ENCODE measurements around the gene GCKR. TPM values are rescaled to one million over a fixed set of nuclear protein-coding genes. Genes with fewer than 3 reads are reported as not detected.

GCKR gene
- total RNA-seq, 1 experiment from 2014 or later: not detected

DNA sequence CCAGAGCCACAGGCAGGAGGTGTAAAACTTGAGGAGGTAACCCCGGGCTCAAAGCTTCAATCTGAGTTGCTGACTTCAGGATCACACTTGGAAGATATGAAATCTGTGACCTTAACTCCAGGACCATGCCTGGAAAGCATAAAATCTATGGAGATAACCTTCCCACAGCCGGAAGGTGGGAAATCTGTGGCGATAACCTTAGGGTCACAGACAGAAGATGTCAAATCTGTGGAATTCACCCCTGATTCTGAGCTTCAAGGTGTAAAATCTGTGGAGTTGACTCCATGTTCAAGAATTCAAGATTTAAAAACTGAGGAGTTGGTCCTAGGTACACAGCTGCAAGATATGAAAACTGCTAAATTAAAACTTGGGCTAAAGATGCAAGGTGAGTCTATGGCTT is 74.6 kb downstream of the GCKR start:
- BruUV-seq (replicated peaks): no TSS peak
- Mint-ChIP-seq H3K27me3 (ENCODE audit: insufficient read depth, unreplicated experiment) (no peaks in the 10 kb centered on the region), H3K27ac (ENCODE audit: low read depth, unreplicated experiment) (no peak overlapping the region), H3K9me3 (ENCODE audit: unreplicated experiment) (no peaks in the 10 kb centered on the region), H3K4me3 (ENCODE audit: unreplicated experiment) (no peak overlapping the region), H3K36me3 (ENCODE audit: insufficient read depth, unreplicated experiment) (no peaks in the 10 kb centered on the region), H3K4me1 (ENCODE audit: insufficient read depth, unreplicated experiment) (peaks cover 3% of the 10 kb centered on the region)
- no peak for DNase-seq (ENCODE audit: unreplicated experiment)
- POLR2A ChIA-PET: interaction anchor here (0.6 to 1.3 kb wide), 3 partner anchors 9 to 308 kb away, joined by 3 read pairs; no protein-coding TSS in a partner anchor
- TF ChIP-seq, protein P1, sequence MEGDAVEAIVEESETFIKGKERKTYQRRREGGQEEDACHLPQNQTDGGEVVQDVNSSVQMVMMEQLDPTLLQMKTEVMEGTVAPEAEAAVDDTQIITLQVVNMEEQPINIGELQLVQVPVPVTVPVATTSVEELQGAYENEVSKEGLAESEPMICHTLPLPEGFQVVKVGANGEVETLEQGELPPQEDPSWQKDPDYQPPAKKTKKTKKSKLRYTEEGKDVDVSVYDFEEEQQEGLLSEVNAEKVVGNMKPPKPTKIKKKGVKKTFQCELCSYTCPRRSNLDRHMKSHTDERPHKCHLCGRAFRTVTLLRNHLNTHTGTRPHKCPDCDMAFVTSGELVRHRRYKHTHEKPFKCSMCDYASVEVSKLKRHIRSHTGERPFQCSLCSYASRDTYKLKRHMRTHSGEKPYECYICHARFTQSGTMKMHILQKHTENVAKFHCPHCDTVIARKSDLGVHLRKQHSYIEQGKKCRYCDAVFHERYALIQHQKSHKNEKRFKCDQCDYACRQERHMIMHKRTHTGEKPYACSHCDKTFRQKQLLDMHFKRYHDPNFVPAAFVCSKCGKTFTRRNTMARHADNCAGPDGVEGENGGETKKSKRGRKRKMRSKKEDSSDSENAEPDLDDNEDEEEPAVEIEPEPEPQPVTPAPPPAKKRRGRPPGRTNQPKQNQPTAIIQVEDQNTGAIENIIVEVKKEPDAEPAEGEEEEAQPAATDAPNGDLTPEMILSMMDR (IDR thresholded peaks at IDR 0.05; ENCODE audit: unreplicated experiment): no peak
- CTCF ChIA-PET: no interaction called here
- intact Hi-C loops (cut with micrococcal nuclease): no loop called here

DNA sequence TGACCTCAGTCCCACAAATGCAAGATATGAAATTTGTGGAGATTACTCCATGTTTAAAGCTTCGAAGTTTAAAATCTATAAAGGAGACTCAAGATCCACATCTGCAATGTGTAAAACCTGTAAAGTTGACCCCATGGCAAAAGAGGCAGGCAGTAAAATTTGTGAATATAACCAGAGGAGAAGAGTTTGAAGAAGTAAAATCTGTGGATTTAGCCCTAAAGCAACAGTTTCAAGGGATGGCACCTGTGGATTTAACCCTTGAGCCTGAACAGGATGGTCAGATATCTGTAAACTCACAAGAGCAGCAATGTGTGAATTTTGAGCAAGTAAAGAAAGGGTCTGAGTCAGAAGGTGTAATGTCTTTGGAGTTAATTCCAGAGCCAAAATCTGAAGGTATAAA is 75.0 kb downstream of the GCKR start:
- CTCF ChIA-PET: no interaction called here
- no TSS peak for BruUV-seq (replicated peaks)
- H3K9me3 Mint-ChIP-seq (ENCODE audit: unreplicated experiment): no peaks in the 10 kb centered on the region
- no peak overlapping the region for H3K27ac Mint-ChIP-seq (ENCODE audit: low read depth, unreplicated experiment)
- no peaks in the 10 kb centered on the region for H3K36me3 Mint-ChIP-seq (ENCODE audit: insufficient read depth, unreplicated experiment)
- H3K4me3 Mint-ChIP-seq (ENCODE audit: unreplicated experiment): no peak overlapping the region
- no peak for DNase-seq (ENCODE audit: unreplicated experiment)
- no peaks in the 10 kb centered on the region for H3K4me1 Mint-ChIP-seq (ENCODE audit: insufficient read depth, unreplicated experiment)
- TF ChIP-seq, protein P1 (IDR thresholded peaks at IDR 0.05; ENCODE audit: unreplicated experiment): no peak
- POLR2A ChIA-PET: interaction anchor here (0.6 to 1.3 kb wide), 3 partner anchors 9 to 308 kb away, joined by 3 read pairs; no protein-coding TSS in a partner anchor
- H3K27me3 Mint-ChIP-seq (ENCODE audit: insufficient read depth, unreplicated experiment): no peaks in the 10 kb centered on the region
- intact Hi-C loops (cut with micrococcal nuclease): no loop called here

DNA sequence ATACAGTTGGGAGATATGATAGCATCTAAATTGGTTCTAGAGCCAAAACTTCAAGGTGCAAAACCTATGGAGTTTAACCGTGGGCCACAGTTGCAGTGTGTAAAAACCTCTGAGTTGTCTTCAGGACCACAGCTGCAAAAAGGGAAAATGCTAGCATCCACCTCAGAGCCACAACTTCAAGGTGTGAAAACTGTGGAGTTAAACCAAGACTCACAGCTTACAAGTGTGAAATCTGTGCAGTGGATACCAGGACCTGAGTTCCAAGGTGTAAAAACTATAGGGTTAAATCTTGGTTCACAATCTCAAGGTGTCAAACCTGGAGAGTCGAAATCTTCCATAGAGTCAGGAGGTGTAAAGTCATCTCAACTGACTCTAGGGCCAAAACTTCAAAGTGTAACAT is 75.8 kb downstream of the GCKR start:
- CTCF ChIA-PET: interaction anchor here (0.5 kb wide), 1 partner anchor 1231 kb away, joined by 3 read pairs; no protein-coding TSS in a partner anchor
- H3K36me3 Mint-ChIP-seq (ENCODE audit: insufficient read depth, unreplicated experiment): no peaks in the 10 kb centered on the region
- POLR2A ChIA-PET: interaction anchor here (0.8 kb wide), 1 partner anchor 50 kb away, joined by 3 read pairs; no protein-coding TSS in a partner anchor
- TF ChIP-seq, protein P1 (IDR thresholded peaks at IDR 0.05; ENCODE audit: unreplicated experiment): no peak
- intact Hi-C loops (cut with micrococcal nuclease): no loop called here
- H3K4me1 Mint-ChIP-seq (ENCODE audit: insufficient read depth, unreplicated experiment): no peaks in the 10 kb centered on the region
- BruUV-seq (replicated peaks): no TSS peak
- H3K4me3 Mint-ChIP-seq (ENCODE audit: unreplicated experiment): no peak overlapping the region
- no peak for DNase-seq (ENCODE audit: unreplicated experiment)
- H3K9me3 Mint-ChIP-seq (ENCODE audit: unreplicated experiment): no peaks in the 10 kb centered on the region
- no peak overlapping the region for H3K27ac Mint-ChIP-seq (ENCODE audit: low read depth, unreplicated experiment)
- no peaks in the 10 kb centered on the region for H3K27me3 Mint-ChIP-seq (ENCODE audit: insufficient read depth, unreplicated experiment)

DNA sequence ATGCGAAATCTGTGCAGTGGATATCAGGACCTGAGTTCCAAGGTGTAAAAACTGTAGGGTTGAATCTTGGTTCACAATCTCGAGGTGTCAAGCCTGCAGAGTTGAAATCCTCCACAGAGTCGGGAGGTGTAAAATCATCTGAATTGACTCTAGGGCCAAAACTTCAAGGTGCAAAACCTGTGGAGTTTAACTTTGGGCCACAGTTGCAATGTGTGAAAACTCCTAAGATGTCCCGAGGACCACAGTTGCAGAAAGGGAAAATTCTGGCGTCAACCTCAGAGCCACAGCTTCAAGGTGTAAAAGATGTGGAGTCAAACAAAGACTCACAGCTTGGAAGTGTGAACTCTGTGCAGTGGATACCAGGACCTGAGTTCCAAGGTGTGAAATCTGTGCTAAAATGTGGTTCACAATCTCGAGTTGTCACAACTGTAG is 76.4 kb downstream of the GCKR start:
- ChIA-PET CTCF (interaction anchor here (0.5 kb wide), 1 partner anchor 1230 kb away, joined by 3 read pairs; no protein-coding TSS in a partner anchor), POLR2A (no interaction called here)
- no peak for DNase-seq (ENCODE audit: unreplicated experiment)
- Mint-ChIP-seq H3K4me1 (ENCODE audit: insufficient read depth, unreplicated experiment) (no peaks in the 10 kb centered on the region), H3K4me3 (ENCODE audit: unreplicated experiment) (no peak overlapping the region), H3K9me3 (ENCODE audit: unreplicated experiment) (no peaks in the 10 kb centered on the region), H3K36me3 (ENCODE audit: insufficient read depth, unreplicated experiment) (no peaks in the 10 kb centered on the region), H3K27me3 (ENCODE audit: insufficient read depth, unreplicated experiment) (no peaks in the 10 kb centered on the region), H3K27ac (ENCODE audit: low read depth, unreplicated experiment) (no peak overlapping the region)
- intact Hi-C loops (cut with micrococcal nuclease): no loop called here
- no TSS peak for BruUV-seq (replicated peaks)
- TF ChIP-seq, protein P1 (IDR thresholded peaks at IDR 0.05; ENCODE audit: unreplicated experiment): no peak

Other genes with a start within 250 kb of the GCKR start
- not detected in 2 replicates for gene SLC30A3, start 233.8 kb upstream of the GCKR start, total RNA-seq (2022)
- gene DNAJC5G, start 221.4 kb upstream of the GCKR start, total RNA-seq (2022): not detected in 2 replicates
- not detected in 2 replicates for gene TRIM54, start 214.4 kb upstream of the GCKR start, total RNA-seq (2022)
- gene UCN, start 188.4 kb upstream of the GCKR start, total RNA-seq (2022): 7.9 and 9.5 TPM in 2 replicates
- 104 and 114 TPM in 2 replicates for gene MPV17, start 173.7 kb upstream of the GCKR start, total RNA-seq (2022)
- gene GTF3C2, start 140.1 kb upstream of the GCKR start, total RNA-seq (2022): 47.5 and 47.8 TPM in 2 replicates
- gene EIF2B4, start 126.5 kb upstream of the GCKR start, total RNA-seq (2022): 42.7 and 50.1 TPM in 2 replicates
- 101 and 125 TPM in 2 replicates for gene SNX17, start 126.2 kb upstream of the GCKR start, total RNA-seq (2022)
- 14.8 and 16.2 TPM in 2 replicates for gene ZNF513, start 116.1 kb upstream of the GCKR start, total RNA-seq (2022)
- 85.7 and 123 TPM in 2 replicates for gene PPM1G, start 87.2 kb upstream of the GCKR start, total RNA-seq (2022)
- gene NRBP1, start 68.2 kb upstream of the GCKR start, total RNA-seq (2022): 79.5 and 97.3 TPM in 2 replicates
- 4.1 and 6.9 TPM in 2 replicates for gene KRTCAP3, start 54.5 kb upstream of the GCKR start, total RNA-seq (2022)
- gene IFT172, start 7.1 kb upstream of the GCKR start, total RNA-seq (2022): 20.6 and 22.3 TPM in 2 replicates
- gene FNDC4, start 1.6 kb upstream of the GCKR start, total RNA-seq (2022): 0.79 and 1.1 TPM in 2 replicates
- 19.9 and 25.5 TPM in 2 replicates for gene ZNF512, start 86.2 kb downstream of the GCKR start, total RNA-seq (2022)
- gene CCDC121, start 132.2 kb downstream of the GCKR start, total RNA-seq (2022): 0.61 and 2.3 TPM in 2 replicates
- 28.6 and 30.5 TPM in 2 replicates for gene GPN1, start 132.2 kb downstream of the GCKR start, total RNA-seq (2022)
- gene SUPT7L, start 166.8 kb downstream of the GCKR start, total RNA-seq (2022): 36.4 and 40.8 TPM in 2 replicates
- 24.3 and 27.2 TPM in 2 replicates for gene SLC4A1AP, start 167.1 kb downstream of the GCKR start, total RNA-seq (2022)